Motor neuron (in vitro differentiated cells): ENCODE measurements around the gene PDE4B. TPM values are rescaled to one million over a fixed set of nuclear protein-coding genes. Genes with fewer than 3 reads are reported as not detected.

ENCODE experiments used
- ATAC-seq, 8 experiments: fragments of 200-7000 bp; cut with Tn5 transposase; replicated peaks in 6 of 8; 2 replicates each; pipeline ENCODE4 v1.8.0; 2021; ENCODE audit warnings: mild to moderate bottlenecking in 8 of 8, moderate library complexity in 8 of 8
- H3K27ac ChIP-seq, 2 donors: fragments of 250-450 bp; sonication (Bioruptor Pico); 2 replicates each; pipeline ENCODE4 v1.9.0; 2021; ENCODE audit warnings: antibody characterized with exemption in 2 of 2, mild to moderate bottlenecking in 2 of 2, moderate library complexity in 1 of 2
- H3K4me1 ChIP-seq, 2 donors: fragments of 250-450 bp; sonication (Bioruptor Pico); replicated peaks in 1 of 2; 2 replicates each; pipeline ENCODE4 v1.6.1; 2021; ENCODE audit warnings: antibody characterized with exemption in 2 of 2, mild to moderate bottlenecking in 2 of 2, moderate library complexity in 1 of 2
- H3K4me3 ChIP-seq, 5 donors: fragments of 250-450 bp; sonication (Bioruptor Pico); 2 replicates each; pipeline ENCODE4 v1.9.0; 2021; ENCODE audit warnings: antibody characterized with exemption in 5 of 5, mild to moderate bottlenecking in 5 of 5, moderate library complexity in 4 of 5
- WGBS, 10 experiments: fragments of 450-650 bp; shearing (Covaris generic); methylation state at CpG; one replicate each; pipeline ENCODE4 v1.0.0; 2022; 5-methylcytosine and 5-hydroxymethylcytosine counted together
- in situ Hi-C, 9 experiments: fragments of 400-800 bp; cut with MboI; loops; one replicate each; pipeline ENCODE4 v1.15.0; 2021; ENCODE audit warnings: low sequenced_read_pairs in 9 of 9, low pct_unique_long_range_greater_than_20kb in 2 of 9; ENCODE audit not compliant: unreplicated experiment in 9 of 9
- total RNA-seq, 8 experiments: library from RNA; unstranded; fragments of 300-600 nt; gene quantifications; 2 replicates each; pipeline versions ENCODE4 v1.2.3 to v1.2.4, GENCODE V29; 2022

The PDE4B gene
- total RNA-seq, 8 experiments from 2014 or later: 13.9 to 63.1 (median 43.3) TPM

DNA sequence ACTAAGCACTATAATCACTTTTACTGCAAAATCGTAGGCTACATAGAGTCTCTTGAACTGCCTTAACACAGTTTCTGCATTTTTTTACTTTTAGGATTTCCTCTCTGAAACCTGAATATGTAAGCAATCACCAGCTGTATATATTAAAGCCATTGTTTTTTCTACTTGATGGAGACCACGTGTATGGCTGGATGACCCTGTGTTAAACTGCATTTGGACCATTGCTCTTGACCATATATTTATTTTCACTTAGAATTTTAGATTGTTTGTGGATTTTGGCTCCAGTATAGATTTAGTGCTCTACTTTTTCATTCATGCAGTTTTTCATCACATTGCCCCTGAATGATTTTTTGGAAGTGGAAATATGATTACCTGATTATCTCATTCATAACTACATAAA, 420.8 kb downstream of the PDE4B start:
- no peak overlapping the region for H3K4me3 ChIP-seq
- no peak overlapping the region for H3K27ac ChIP-seq
- in situ Hi-C loops: no loop called here
- peaks cover 19 to 24% of the 10 kb centered on the region in 2 donors for H3K4me1 ChIP-seq
- WGBS, 10 experiments: 14 to 73% (median 33%) methylated on average over 1 to 2 of the region's 2 CpGs; no CpG with 5 or more reads in 1 of the 10 experiments
- no peak for ATAC-seq

DNA sequence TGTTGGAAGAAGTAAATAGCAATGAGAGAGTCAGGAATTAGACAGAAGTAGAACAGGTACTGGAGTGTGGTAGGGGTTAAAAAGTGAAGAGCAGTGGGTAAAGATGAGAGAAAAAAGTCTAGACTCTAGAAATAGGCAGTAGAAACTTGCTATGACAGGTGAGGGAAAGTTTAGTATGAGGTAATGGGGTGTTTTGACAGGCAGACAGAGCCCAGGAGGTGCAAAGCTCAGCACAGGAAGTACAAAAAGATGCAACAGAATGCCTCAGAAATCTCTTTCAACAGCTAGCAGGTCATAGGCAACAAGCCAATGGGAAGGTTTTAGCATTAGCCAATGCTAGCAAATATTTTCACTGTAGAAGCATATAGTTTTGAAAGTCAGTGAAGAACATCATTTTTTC, 422.2 kb downstream of the PDE4B start:
- Histone ChIP-seq H3K27ac (no peak overlapping the region), H3K4me1 (peaks cover 22 to 28% of the 10 kb centered on the region in 2 donors), H3K4me3 (no peak overlapping the region)
- ATAC-seq: no peak
- in situ Hi-C loops: no loop called here

- 11 to 92% (median 82%) methylated on average over 1 of the region's 1 CpG; no CpG with 5 or more reads in 4 of the 10 experiments for WGBS, 10 experiments
- H3K4me3 ChIP-seq: no peak overlapping the region
- H3K27ac ChIP-seq: no peak overlapping the region
- in situ Hi-C loops: no loop called here
- H3K4me1 ChIP-seq: peaks cover 30 to 41% of the 10 kb centered on the region in 2 donors
- peak in 7 of 8 experiments; percentile 78 to 99 (median 97) for ATAC-seq
These were observed 424.3 kb downstream of the PDE4B start for GRCh38 chr1:66217021-66217420.

GRCh38 chr1:66217561-66217960, 424.9 kb downstream of the PDE4B start:
- in situ Hi-C loops: no loop called here
- H3K4me1 ChIP-seq: peaks cover 30 to 41% of the 10 kb centered on the region in 2 donors
- 69 to 100% (median 86%) methylated on average over 2 of the region's 2 CpGs; no CpG with 5 or more reads in 1 of the 10 experiments for WGBS, 10 experiments
- H3K4me3 ChIP-seq: no peak overlapping the region
- no peak overlapping the region for H3K27ac ChIP-seq
- no peak for ATAC-seq

DNA sequence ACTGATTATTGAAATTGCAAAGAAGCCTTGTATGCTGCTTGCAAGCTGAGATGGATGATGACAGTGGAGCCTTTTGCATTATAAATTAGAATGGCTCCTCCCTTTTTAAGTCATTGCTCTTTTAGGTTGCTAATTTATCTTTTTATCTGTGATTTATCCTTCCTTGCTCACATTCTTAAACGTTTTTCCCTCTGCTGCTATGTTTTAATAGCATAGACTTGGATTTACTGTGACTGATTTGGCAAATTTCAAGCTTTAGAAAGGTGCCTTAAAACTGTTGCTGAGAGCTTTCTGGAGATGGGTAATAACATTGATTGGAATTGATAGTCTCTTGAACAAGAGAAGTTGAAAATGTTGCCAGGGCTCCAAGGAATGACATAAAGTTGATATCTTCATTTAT, 427.8 kb downstream of the PDE4B start:
- peak in 1 of 8 experiments; percentile 20 for ATAC-seq

GRCh38 chr1:66223681-66224080, 431.0 kb downstream of the PDE4B start:
- 14 to 92% (median 86%) methylated on average over 2 to 3 of the region's 3 CpGs for WGBS, 10 experiments
- no peak overlapping the region for H3K4me3 ChIP-seq
- in situ Hi-C loops: no loop called here
- H3K4me1 ChIP-seq: peaks cover 9 to 17% of the 10 kb centered on the region in 2 donors
- peak in 1 of 8 experiments; percentile 57 for ATAC-seq
- no peak overlapping the region for H3K27ac ChIP-seq

More for the DNA sequence above, 427.8 kb downstream of the PDE4B start:
- in situ Hi-C loops: no loop called here
- 0 to 20% (median 0%) methylated on average over 1 of the region's 1 CpG; no CpG with 5 or more reads in 1 of the 10 experiments for WGBS, 10 experiments
- H3K27ac ChIP-seq: no peak overlapping the region
- peaks cover 30 to 41% of the 10 kb centered on the region in 2 donors for H3K4me1 ChIP-seq
- no peak overlapping the region for H3K4me3 ChIP-seq

- in situ Hi-C loops: loop anchor here in 4 of 9 experiments (25.0 kb wide), 3 partner anchors 265 to 515 kb away; no protein-coding TSS in a partner anchor
- peak in 3 of 8 experiments; percentile 65 to 89 (median 75) for ATAC-seq
- H3K27ac ChIP-seq: no peak overlapping the region
- peaks cover 0 to 7% of the 10 kb centered on the region in 2 donors for H3K4me1 ChIP-seq
- H3K4me3 ChIP-seq: no peak overlapping the region
- WGBS, 10 experiments: 0 to 100% (median 89%) methylated on average over 1 to 4 of the region's 4 CpGs
These were observed 434.3 kb downstream of the PDE4B start for GRCh38 chr1:66226985-66227384.

- no peak for ATAC-seq
- in situ Hi-C loops: loop anchor here in 4 of 9 experiments (25.0 kb wide), 3 partner anchors 266 to 516 kb away; no protein-coding TSS in a partner anchor
- 90 to 100% (median 100%) methylated on average over 1 to 2 of the region's 2 CpGs; no CpG with 5 or more reads in 3 of the 10 experiments for WGBS, 10 experiments
- Histone ChIP-seq H3K27ac (no peak overlapping the region), H3K4me1 (peaks cover 0 to 7% of the 10 kb centered on the region in 2 donors), H3K4me3 (no peak overlapping the region)
These were observed 435.3 kb downstream of the PDE4B start for GRCh38 chr1:66227966-66228365.

DNA sequence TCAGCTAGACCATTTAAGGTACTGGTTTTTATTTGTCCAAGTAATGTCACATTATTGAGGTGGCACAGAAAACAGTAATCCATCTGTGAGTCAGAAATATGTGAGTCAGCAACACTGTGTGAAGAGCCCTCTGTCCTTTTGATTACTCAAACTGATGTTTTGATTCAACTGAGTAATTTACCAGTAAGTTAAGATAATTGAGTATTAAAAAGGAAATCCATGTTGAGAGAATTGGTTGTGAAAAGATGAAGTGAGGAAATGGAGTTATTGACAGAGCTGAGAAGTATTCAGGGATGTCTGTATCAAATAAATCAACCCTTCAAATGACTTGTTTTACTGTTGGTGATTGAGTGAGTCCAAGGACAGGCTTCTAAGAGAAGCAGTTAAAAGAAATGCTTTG, 438.5 kb downstream of the PDE4B start:
- H3K4me1 ChIP-seq: peaks cover 0 to 7% of the 10 kb centered on the region in 2 donors
- in situ Hi-C loops: loop anchor here in 4 of 9 experiments (25.0 kb wide), 3 partner anchors 269 to 519 kb away; no protein-coding TSS in a partner anchor
- peak in 7 of 8 experiments; percentile 60 to 95 (median 79) for ATAC-seq
- no peak overlapping the region for H3K4me3 ChIP-seq
- H3K27ac ChIP-seq: no peak overlapping the region

GRCh38 chr1:66231681-66232463, 439.2 kb downstream of the PDE4B start:
- Histone ChIP-seq H3K4me1 (peaks cover 0 to 8% of the 10 kb centered on the region in 2 donors), H3K27ac (no peak overlapping the region), H3K4me3 (no peak overlapping the region)
- in situ Hi-C loops: loop anchor here in 4 of 9 experiments (25.0 kb wide), 3 partner anchors 270 to 520 kb away; no protein-coding TSS in a partner anchor
- 30 to 100% (median 81%) methylated on average over 2 to 5 of the region's 5 CpGs for WGBS, 10 experiments
- peak in 5 of 8 experiments; percentile 22 to 73 (median 35) for ATAC-seq

- peak in 1 of 8 experiments; percentile 63 for ATAC-seq
- Histone ChIP-seq H3K4me1 (peaks cover 0 to 7% of the 10 kb centered on the region in 2 donors), H3K27ac (no peak overlapping the region), H3K4me3 (no peak overlapping the region)
- in situ Hi-C loops: loop anchor here in 4 of 9 experiments (25.0 kb wide), 3 partner anchors 275 to 525 kb away; no protein-coding TSS in a partner anchor
- 0 to 70% (median 40%) methylated on average over 1 to 2 of the region's 2 CpGs; no CpG with 5 or more reads in 3 of the 10 experiments for WGBS, 10 experiments
These were observed 444.3 kb downstream of the PDE4B start for GRCh38 chr1:66237042-66237441.

DNA sequence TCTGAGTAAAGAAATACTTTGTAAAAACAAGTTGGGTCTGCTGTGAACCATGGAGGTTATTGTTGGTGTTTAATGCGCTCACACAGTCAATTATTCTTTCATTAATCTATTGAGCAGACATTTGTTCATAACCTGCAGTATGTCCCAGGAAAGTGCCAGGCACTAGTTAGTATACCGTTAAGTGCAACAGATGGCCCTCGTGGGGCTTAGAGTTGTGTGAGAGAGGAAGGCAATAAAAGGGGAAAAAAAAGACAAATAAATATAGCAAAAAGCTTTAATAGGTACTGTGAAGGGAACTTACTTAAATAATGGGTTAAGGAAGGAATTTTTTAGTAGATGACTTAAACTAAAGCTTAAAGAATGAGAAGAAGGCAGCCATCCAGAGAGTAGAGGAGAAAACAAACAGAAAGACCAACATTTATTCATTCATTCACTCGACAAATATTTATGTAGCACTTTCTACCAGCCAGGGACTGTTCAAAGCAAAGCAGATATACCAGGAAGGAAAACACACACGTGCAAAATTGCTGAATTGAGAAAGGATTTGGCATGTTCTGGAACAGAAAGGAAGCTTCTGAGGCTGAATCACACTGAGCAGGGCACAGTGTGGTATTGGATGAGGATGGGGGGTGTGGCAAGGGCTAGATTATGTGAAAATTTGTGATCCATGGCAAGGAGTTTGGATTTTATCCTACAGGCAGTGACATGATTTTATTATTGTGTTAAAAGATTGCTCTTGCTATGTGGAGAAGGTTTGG, 445.2 kb downstream of the PDE4B start:
- WGBS, 10 experiments: 49 to 86% (median 66%) methylated on average over 3 to 5 of the region's 5 CpGs
- ATAC-seq: peak in 1 of 8 experiments; percentile 13
- H3K4me3 ChIP-seq: no peak overlapping the region
- H3K27ac ChIP-seq: no peak overlapping the region
- in situ Hi-C loops: loop anchor here in 4 of 9 experiments (25.0 kb wide), 3 partner anchors 276 to 526 kb away; no protein-coding TSS in a partner anchor
- H3K4me1 ChIP-seq: peaks cover 5 to 11% of the 10 kb centered on the region in 2 donors
